A549 (cell line): ENCODE data around the gene CEP63. TPM values are rescaled to one million over a fixed set of nuclear protein-coding genes. Genes with fewer than 3 reads are reported as not detected.

Experiments
- ATAC-seq, 2 experiments: fragments of 200-7000 bp in 1 of 2; fragments of >200 bp in 1 of 2; cut with Nextera tagmentation in 1 of 2; cut with Tn5 transposase in 1 of 2; 3 replicates each; pipeline versions ENCODE4 v1.8.0 to v1.9.1; 2018 to 2020; ENCODE audit warnings: mild to moderate bottlenecking in 1 of 2, moderate library complexity in 1 of 2
- CTCF ChIA-PET: fragments of 300-600 bp; sonication (Branson Sonifier 250); formaldehyde crosslinking; extraction: SDS; loops from one replicate; lab custom pipeline; 2021; ENCODE audit warnings: antibody characterized with exemption, inconsistent platforms; lab: Yijun Ruan, JAX
- POLR2A ChIA-PET: fragments of 350-600 bp; formaldehyde crosslinking; extraction: SDS; loops from one replicate; lab custom pipeline; 2021; ENCODE audit warnings: antibody characterized with exemption, inconsistent platforms; lab: Yijun Ruan, JAX
- DNase-seq, 2 experiments: peaks; one replicate each; pipeline versions ENCODE4 v3.0.0 to v3.0.0-alpha.2; 2011 to 2016; ENCODE audit warnings: low read depth in 1 of 2, low spot score in 1 of 2
- FAIRE-seq: peaks from 2 replicates; lab custom pipeline; 2011; peaks lifted over from hg19 to GRCh38; lab: Jason Lieb, UNC
- H3K27ac ChIP-seq, 2 experiments: fragments of >200 bp; sonication (Bioruptor Twin); formaldehyde crosslinking; 3 replicates each; pipeline ENCODE4 v1.5.1; 2016 to 2017
- H3K4me1 ChIP-seq: fragments of >200 bp; sonication (Bioruptor Twin); formaldehyde crosslinking; 3 replicates; pipeline ENCODE4 v1.6.1; 2016
- H3K4me2 ChIP-seq: fragments of >200 bp; sonication (Bioruptor Twin); formaldehyde crosslinking; 3 replicates; pipeline ENCODE4 v1.6.1; 2016
- H3K4me3 ChIP-seq: fragments of >200 bp; sonication (Bioruptor Twin); formaldehyde crosslinking; 3 replicates; pipeline ENCODE4 v1.5.1; 2016
- H3K9me3 ChIP-seq: fragments of >200 bp; sonication (Bioruptor Twin); formaldehyde crosslinking; 3 replicates; pipeline ENCODE4 v1.6.1; 2016
- EHF ChIP-seq: fragments of 250-450 bp; sonication (Bioruptor Pico); IDR thresholded peaks from 2 replicates; pipeline ENCODE4 v1.5.0; 2020; ENCODE audit warnings: mild to moderate bottlenecking
- FOSB ChIP-seq: fragments of 250-450 bp; sonication (Bioruptor Pico); IDR thresholded peaks from 2 replicates; pipeline ENCODE4 v1.5.0; 2020; ENCODE audit warnings: mild to moderate bottlenecking, moderate library complexity
- HDAC2 ChIP-seq: fragments of 200-600 bp; sonication (generic); IDR thresholded peaks from 2 replicates; pipeline ENCODE4 v1.6.1; 2016
- HEYL ChIP-seq: fragments of 250-450 bp; sonication (Bioruptor Pico); IDR thresholded peaks from 2 replicates; pipeline ENCODE4 v1.8.0; 2021; ENCODE audit warnings: mild to moderate bottlenecking, moderate library complexity
- HOXB5 ChIP-seq: fragments of 250-450 bp; sonication (Bioruptor Pico); IDR thresholded peaks from 2 replicates; pipeline ENCODE4 v1.5.0; 2020; ENCODE audit warnings: mild to moderate bottlenecking, moderate library complexity
- MAFK ChIP-seq: fragments of 450-650 bp; IDR thresholded peaks from 2 replicates; pipeline ENCODE4 v1.6.1; 2014; ENCODE audit not compliant: partially characterized antibody
- MYC ChIP-seq: IDR thresholded peaks from 2 replicates; pipeline ENCODE4 v1.6.1; 2012; ENCODE audit warnings: mild to moderate bottlenecking, inconsistent platforms, low read length, improper control_type of control experiment, borderline replicate concordance
- NPAS2 ChIP-seq: fragments of 250-450 bp; sonication (Bioruptor Pico); IDR thresholded peaks from 2 replicates; pipeline ENCODE4 v1.8.0; 2022; ENCODE audit warnings: mild to moderate bottlenecking, moderate library complexity, borderline replicate concordance
- NR3C1 ChIP-seq: fragments of >200 bp; sonication (Bioruptor Twin); formaldehyde crosslinking; IDR thresholded peaks from 3 replicates; pipeline ENCODE4 v1.6.1; 2017
- PHF8 ChIP-seq: fragments of 200-600 bp; sonication (generic); IDR thresholded peaks from 2 replicates; pipeline ENCODE4 v1.6.1; 2016; ENCODE audit warnings: low read depth, mild to moderate bottlenecking, antibody characterized with exemption, moderate library complexity, borderline replicate concordance
- POLR2A ChIP-seq: IDR thresholded peaks from 2 replicates; pipeline ENCODE4 v1.6.1; 2012; ENCODE audit warnings: mild to moderate bottlenecking, low read length
- POLR2AphosphoS2 ChIP-seq: conservative IDR thresholded peaks from 2 replicates; pipeline ENCODE4 v1.6.1; 2012; ENCODE audit warnings: low read length, improper control_type of control experiment, inconsistent platforms
- RNF2 ChIP-seq: fragments of 200-600 bp; sonication (generic); IDR thresholded peaks from 2 replicates; pipeline ENCODE4 v1.6.1; 2016; ENCODE audit warnings: low read depth, mild to moderate bottlenecking, antibody characterized with exemption, moderate library complexity, borderline replicate concordance
- TFCP2L1 ChIP-seq: fragments of 250-450 bp; sonication (Bioruptor Pico); IDR thresholded peaks from 2 replicates; pipeline ENCODE4 v1.5.0; 2021; ENCODE audit warnings: mild to moderate bottlenecking
- ZFP36 ChIP-seq: fragments of 450-650 bp; IDR thresholded peaks from 2 replicates; pipeline ENCODE4 v1.6.1; 2014; ENCODE audit warnings: borderline replicate concordance; ENCODE audit not compliant: partially characterized antibody
- WGBS: methylation state at CpG from one replicate; pipeline ENCODE4 v1.1.6; 2017; ENCODE audit errors: missing lambda C conversion rate; 5-methylcytosine and 5-hydroxymethylcytosine counted together
- polyA plus RNA-seq, 4 experiments: library from polyadenylated mRNA; depleted of rRNA in 3 of 4; stranded (reverse); fragments of >200 nt; fragmentation: RNase III in 1 of 4; extraction: RNeasy Plus Mini Kit Qiagen cat#74134 plus additional on column Dnase treatment in 1 of 4; gene quantifications; 2 replicates in 3 of 4; 3 replicates in 1 of 4; pipeline ENCODE4 v1.2.3, GENCODE V29; 2011 to 2017
- TF ChIP-seq, protein P1 (sequence below): fragments of >200 bp; sonication (Bioruptor Twin); formaldehyde crosslinking; IDR thresholded peaks from 2 replicates; pipeline ENCODE4 v1.6.1; 2016
- TF ChIP-seq, protein P2 (sequence below): fragments of 150-350 bp; IDR thresholded peaks from 2 replicates; pipeline ENCODE4 v1.6.1; 2014; ENCODE audit warnings: low read depth, mild to moderate bottlenecking, low read length
- TF ChIP-seq, protein P3 (sequence below): fragments of 200-600 bp; sonication (generic); IDR thresholded peaks from 2 replicates; pipeline ENCODE4 v1.6.1; 2016; ENCODE audit warnings: antibody characterized with exemption, mild to moderate bottlenecking, moderate library complexity
- TF ChIP-seq, protein P4 (sequence below): fragments of >200 bp; sonication (Bioruptor Twin); formaldehyde crosslinking; IDR thresholded peaks from 3 replicates; pipeline ENCODE4 v1.5.1; 2016

The CEP63 gene
- polyA plus RNA-seq, 2 of the 4 experiments (the other 2 are of a cell fraction): 17.4 to 24.0 TPM

DNA sequence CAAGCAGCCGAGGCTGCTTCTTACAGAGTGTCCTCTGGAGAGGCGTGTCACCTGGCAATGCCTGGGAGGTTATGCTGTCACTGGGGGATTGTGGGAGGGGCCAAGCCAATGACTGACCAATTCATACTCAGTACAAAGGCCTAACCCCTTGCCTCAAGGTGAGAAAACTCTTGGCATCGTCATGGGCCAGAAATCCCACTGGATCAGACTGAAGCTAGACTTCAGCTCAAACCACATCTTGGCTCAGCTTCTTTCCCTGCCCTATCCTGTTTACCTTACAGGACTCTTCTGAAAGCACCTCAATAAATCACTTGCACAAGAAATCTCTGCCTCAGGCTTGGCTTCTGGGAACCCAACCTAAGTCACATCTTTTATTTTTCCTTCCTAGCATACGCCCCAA lies 9.6 kb upstream of the CEP63 start:
- Histone ChIP-seq H3K9me3 (no peaks in the 10 kb centered on the region), H3K4me2 (no peak overlapping the region), H3K4me3 (no peak overlapping the region), H3K27ac (no peak overlapping the region), H3K4me1 (peaks cover 36% of the 10 kb centered on the region)
- ChIA-PET POLR2A (interaction anchor here (1.1 to 1.5 kb wide), 2 partner anchors 112 to 163 kb away, joined by 4 to 6 read pairs; no protein-coding TSS in a partner anchor), CTCF (interaction anchor here (0.9 to 22.3 kb wide), 6 partner anchors 16 to 278 kb away, joined by 3 to 438 read pairs (median 9); partner anchors contain the start of gene AMOTL2)
- TF ChIP-seq ZFP36 (no peak), NPAS2 (CRISPR knock-in tag) (no peak), HDAC2 (no peak), POLR2AphosphoS2 (no peak), MYC (no peak), MAFK (no peak), NR3C1 (no peak), TFCP2L1 (no peak)
- TF ChIP-seq, protein P1, sequence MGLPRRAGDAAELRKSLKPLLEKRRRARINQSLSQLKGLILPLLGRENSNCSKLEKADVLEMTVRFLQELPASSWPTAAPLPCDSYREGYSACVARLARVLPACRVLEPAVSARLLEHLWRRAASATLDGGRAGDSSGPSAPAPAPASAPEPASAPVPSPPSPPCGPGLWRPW: no peak
- TF ChIP-seq, protein P2, sequence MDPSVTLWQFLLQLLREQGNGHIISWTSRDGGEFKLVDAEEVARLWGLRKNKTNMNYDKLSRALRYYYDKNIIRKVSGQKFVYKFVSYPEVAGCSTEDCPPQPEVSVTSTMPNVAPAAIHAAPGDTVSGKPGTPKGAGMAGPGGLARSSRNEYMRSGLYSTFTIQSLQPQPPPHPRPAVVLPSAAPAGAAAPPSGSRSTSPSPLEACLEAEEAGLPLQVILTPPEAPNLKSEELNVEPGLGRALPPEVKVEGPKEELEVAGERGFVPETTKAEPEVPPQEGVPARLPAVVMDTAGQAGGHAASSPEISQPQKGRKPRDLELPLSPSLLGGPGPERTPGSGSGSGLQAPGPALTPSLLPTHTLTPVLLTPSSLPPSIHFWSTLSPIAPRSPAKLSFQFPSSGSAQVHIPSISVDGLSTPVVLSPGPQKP: no peak
- TF ChIP-seq, protein P3, sequence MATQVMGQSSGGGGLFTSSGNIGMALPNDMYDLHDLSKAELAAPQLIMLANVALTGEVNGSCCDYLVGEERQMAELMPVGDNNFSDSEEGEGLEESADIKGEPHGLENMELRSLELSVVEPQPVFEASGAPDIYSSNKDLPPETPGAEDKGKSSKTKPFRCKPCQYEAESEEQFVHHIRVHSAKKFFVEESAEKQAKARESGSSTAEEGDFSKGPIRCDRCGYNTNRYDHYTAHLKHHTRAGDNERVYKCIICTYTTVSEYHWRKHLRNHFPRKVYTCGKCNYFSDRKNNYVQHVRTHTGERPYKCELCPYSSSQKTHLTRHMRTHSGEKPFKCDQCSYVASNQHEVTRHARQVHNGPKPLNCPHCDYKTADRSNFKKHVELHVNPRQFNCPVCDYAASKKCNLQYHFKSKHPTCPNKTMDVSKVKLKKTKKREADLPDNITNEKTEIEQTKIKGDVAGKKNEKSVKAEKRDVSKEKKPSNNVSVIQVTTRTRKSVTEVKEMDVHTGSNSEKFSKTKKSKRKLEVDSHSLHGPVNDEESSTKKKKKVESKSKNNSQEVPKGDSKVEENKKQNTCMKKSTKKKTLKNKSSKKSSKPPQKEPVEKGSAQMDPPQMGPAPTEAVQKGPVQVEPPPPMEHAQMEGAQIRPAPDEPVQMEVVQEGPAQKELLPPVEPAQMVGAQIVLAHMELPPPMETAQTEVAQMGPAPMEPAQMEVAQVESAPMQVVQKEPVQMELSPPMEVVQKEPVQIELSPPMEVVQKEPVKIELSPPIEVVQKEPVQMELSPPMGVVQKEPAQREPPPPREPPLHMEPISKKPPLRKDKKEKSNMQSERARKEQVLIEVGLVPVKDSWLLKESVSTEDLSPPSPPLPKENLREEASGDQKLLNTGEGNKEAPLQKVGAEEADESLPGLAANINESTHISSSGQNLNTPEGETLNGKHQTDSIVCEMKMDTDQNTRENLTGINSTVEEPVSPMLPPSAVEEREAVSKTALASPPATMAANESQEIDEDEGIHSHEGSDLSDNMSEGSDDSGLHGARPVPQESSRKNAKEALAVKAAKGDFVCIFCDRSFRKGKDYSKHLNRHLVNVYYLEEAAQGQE: no peak
- TF ChIP-seq, protein P4, sequence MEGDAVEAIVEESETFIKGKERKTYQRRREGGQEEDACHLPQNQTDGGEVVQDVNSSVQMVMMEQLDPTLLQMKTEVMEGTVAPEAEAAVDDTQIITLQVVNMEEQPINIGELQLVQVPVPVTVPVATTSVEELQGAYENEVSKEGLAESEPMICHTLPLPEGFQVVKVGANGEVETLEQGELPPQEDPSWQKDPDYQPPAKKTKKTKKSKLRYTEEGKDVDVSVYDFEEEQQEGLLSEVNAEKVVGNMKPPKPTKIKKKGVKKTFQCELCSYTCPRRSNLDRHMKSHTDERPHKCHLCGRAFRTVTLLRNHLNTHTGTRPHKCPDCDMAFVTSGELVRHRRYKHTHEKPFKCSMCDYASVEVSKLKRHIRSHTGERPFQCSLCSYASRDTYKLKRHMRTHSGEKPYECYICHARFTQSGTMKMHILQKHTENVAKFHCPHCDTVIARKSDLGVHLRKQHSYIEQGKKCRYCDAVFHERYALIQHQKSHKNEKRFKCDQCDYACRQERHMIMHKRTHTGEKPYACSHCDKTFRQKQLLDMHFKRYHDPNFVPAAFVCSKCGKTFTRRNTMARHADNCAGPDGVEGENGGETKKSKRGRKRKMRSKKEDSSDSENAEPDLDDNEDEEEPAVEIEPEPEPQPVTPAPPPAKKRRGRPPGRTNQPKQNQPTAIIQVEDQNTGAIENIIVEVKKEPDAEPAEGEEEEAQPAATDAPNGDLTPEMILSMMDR: no peak
- no peak for FAIRE-seq
- WGBS: 93% methylated on average over 3 of the region's 4 CpGs
- no peak for DNase-seq
- ATAC-seq: no peak

DNA sequence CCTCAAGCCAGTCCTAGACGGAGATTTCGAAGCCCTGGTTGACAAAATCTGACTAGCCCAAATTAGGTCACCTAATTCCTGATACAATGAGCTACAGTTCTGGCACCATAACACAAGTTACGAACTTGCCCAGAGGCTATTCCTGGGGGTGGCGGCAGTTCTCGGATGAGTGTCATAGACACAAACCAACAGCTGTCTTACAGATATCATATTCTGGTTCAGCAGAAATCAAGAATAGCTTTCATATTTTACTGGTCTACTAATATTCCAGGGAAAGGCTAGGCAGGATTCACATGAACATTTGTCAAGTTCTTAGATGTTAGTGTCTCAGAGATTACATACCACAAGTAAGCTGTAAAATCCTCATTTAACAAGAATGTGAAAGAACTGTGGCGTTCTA lies 8.9 kb upstream of the CEP63 start:
- no peak overlapping the region for H3K4me3 ChIP-seq
- no peaks in the 10 kb centered on the region for H3K9me3 ChIP-seq
- no peak for TF ChIP-seq NPAS2 (CRISPR knock-in tag)
- TF ChIP-seq, protein P1: no peak
- TF ChIP-seq HOXB5 (CRISPR knock-in tag): no peak
- no peak for TF ChIP-seq POLR2A
- no peak for TF ChIP-seq EHF (CRISPR knock-in tag)
- TF ChIP-seq FOSB (CRISPR knock-in tag): no peak
- TF ChIP-seq POLR2AphosphoS2: no peak
- no peak for TF ChIP-seq HEYL (CRISPR knock-in tag)
- TF ChIP-seq PHF8: no peak
- no peak for TF ChIP-seq RNF2
- peaks cover 29% of the 10 kb centered on the region for H3K4me1 ChIP-seq
- FAIRE-seq (no peak), ATAC-seq (no peak), DNase-seq (no peak)
- POLR2A ChIA-PET: interaction anchor here (1.1 to 1.5 kb wide), 2 partner anchors 113 to 164 kb away, joined by 4 to 6 read pairs; no protein-coding TSS in a partner anchor
- H3K27ac ChIP-seq: no peak overlapping the region
- 97% methylated on average over 6 of the region's 6 CpGs for WGBS
- H3K4me2 ChIP-seq: no peak overlapping the region
- CTCF ChIA-PET: interaction anchor here (0.7 to 22.3 kb wide), 7 partner anchors 27 to 279 kb away, joined by 3 to 438 read pairs (median 6); partner anchors contain the start of gene AMOTL2
